HG03066 (cell line): ENCODE measurements around the gene OSBPL8.
"Not testable (repeated sequence)": the region's sequence is repeated elsewhere in the genome, so short reads cannot be mapped to it uniquely, and the experiment has no call there.

Experiments
- ATAC-seq: cut with Tn5 transposase; IDR thresholded peaks from one replicate; pipeline ENCODE4 v1.9.1; 2021; ENCODE audit warnings: low read depth; ENCODE audit not compliant: unreplicated experiment

Gene OSBPL8

GRCh38 chr12:76428117-76428516, 131.5 kb downstream of the OSBPL8 start:
- ATAC-seq: no peak

GRCh38 chr12:76426160-76426559, 133.4 kb downstream of the OSBPL8 start:
- no peak for ATAC-seq

- no peak for ATAC-seq
Observed at GRCh38 chr12:76424941-76425340, 134.6 kb downstream of the OSBPL8 start.

DNA sequence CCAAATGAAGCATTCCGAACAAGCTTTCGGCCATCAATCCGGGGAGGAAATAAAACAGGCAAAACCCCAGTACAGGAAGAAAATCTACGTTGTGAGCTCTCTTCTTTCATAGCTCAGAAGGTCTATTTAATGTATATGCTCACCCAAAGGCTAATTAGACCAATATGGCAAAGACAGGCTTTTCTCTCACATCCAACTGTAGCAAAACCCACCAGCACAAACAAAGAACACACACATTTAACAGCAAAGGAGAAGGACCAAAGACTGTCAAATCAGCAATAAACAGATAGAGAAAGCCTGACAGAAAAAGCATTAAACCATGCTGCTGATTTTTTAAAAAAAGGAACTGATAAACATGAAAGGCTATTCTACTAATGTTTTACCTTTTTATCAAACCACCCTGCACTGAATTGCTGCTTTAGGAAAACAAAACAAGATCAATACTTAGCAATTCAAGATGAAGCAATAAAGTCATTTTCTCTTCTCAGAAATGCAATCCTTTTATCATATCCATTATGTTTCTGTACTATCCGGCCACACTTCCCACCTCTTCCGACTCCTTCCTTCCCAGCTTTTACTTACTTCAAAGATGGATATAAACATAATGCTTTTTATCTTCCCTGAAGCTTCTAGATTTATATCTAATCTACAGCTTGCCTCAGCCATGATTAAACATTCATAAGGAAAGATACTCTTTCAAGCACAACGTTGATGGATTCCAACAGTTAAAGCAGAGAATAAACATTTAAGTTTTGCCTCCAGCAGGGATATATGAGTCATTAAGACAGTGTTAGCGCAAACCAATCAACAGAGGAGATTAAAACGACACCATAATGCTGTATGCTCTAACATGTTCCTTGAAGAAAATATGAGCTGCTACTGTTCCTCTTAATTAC, 136.8 kb downstream of the OSBPL8 start:
- ATAC-seq: no peak

GRCh38 chr12:76422154-76422542, 137.4 kb downstream of the OSBPL8 start:
- ATAC-seq: no peak

DNA sequence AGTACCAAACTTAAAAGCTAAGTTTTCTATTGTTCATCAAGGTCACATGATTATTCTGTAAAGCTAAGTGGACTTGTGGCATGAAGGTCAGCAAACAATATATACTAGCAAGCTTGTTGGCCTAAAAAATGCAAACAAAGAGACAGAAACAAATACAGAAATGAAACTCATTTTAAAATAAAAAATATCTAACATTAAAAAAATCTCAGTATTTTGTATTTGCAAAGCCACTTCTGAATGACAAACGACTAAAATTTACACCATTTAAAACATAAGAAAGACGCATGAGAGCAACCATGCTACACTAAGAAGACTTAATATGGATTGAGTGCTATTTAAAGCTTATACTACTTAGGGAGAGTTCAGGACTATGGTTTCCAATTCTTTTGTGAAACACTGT, 138.5 kb downstream of the OSBPL8 start:
- ATAC-seq: no peak

DNA sequence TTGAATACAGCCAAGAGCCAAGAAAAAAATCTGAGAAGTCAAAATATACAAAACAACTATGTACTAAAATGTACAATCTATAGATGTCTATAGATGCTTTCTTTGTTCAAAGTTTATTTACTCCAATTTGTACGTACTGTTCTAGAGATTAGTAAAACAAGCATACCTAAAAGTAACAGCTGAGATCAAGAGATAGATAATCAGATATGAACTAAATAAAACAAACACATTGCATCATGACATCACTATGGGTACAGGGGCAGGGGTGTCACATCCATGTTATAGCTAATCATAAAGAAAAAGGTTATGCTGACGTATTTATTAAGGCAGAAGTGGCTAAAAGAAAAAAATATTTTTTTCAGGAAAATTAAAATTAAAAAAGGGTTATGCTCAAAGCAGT, 139.3 kb downstream of the OSBPL8 start:
- no peak for ATAC-seq

DNA sequence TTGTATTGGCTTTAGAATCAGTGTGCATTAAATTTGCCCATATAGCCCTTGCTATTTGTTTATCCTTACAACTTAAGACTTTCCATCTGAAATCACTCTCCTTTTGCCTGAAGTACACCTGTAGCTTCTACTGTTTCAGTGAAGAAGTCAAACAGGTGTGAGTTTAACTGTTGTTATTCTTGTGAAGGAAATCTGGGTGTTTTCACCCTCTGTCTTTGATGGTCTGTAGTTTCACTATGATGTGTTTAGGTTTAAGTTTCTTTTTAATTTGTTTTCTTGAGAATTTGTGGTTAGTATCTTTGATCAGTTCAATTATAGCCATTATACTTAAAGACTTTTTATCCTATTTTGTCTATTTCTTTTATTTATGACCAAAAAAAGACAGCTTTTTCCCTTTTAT, 142.5 kb downstream of the OSBPL8 start:
- peak; percentile 65 for ATAC-seq

- ATAC-seq: no peak
Observed at GRCh38 chr12:76413121-76413520, 146.4 kb downstream of the OSBPL8 start.

GRCh38 chr12:76410781-76411180, 148.8 kb downstream of the OSBPL8 start:
- ATAC-seq: no peak

- no peak for ATAC-seq
Observed at GRCh38 chr12:76410371-76410770, 149.2 kb downstream of the OSBPL8 start.

DNA sequence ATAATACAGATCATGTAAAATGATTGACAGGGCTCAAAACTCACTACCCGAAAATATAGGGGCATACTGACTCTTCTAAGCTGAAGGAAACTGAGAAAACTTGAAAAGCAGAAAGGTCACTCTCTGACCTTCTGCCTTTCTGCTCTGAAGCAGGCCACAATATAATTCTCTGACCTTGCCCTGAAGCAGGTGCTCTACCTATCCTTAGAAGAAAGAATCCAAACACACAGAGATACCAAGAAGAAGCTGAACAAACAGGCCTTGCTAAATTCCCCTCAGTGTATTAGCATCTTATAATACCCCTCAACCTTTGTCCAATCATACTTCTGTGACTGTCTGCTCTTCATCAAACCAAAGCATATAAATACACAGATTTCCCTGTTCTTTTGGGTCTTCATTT, 150.5 kb downstream of the OSBPL8 start:
- ATAC-seq: no peak

GRCh38 chr12:76407710-76408109, 151.9 kb downstream of the OSBPL8 start:
- no peak for ATAC-seq

- no peak for ATAC-seq
Observed at GRCh38 chr12:76402259-76402658, 157.3 kb downstream of the OSBPL8 start.

- ATAC-seq: no peak
Observed at GRCh38 chr12:76400136-76400535, 159.4 kb downstream of the OSBPL8 start.

DNA sequence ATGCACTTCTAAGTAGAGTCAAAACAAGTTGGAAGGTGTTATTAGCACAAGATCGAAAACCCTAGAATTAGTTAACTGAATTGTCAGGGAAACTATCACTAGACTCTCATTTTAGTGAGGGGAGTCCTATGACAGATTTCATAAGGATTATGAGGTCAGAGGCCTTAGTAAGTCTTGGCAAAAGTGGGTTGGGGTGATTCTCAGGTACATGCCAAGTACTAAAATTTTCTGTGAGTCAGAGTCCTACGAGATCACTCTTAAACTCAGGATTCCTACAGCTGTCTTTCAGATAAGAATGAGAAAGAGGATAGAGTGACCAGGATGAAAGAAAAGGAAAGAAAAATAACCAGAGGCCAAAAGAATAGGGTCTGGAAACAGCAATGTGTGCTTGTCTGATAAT, 160.5 kb downstream of the OSBPL8 start:
- no peak for ATAC-seq

GRCh38 chr12:76398106-76398505, 161.5 kb downstream of the OSBPL8 start:
- no peak for ATAC-seq

DNA sequence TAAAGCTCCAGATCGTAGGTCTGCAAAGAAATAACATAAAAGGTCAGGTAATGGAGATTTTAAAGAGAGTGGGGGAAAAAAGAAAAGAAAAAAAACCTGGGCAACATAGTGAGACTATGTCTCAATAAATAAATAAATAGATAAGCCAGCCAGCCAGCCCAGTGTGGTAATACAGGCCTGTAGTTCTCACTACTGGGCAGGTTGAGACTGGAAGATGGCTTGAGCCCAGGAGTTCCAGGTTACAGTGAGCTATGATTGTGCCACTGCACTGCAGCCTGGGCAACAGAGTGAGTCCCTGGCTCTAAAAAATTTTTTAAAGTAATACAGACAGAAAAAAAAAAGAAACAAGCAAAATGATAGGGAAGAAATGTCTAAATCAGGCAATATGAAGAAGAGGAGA, 168.1 kb downstream of the OSBPL8 start:
- ATAC-seq: no peak

GRCh38 chr12:76387614-76388013, 172.0 kb downstream of the OSBPL8 start:
- ATAC-seq: no peak

DNA sequence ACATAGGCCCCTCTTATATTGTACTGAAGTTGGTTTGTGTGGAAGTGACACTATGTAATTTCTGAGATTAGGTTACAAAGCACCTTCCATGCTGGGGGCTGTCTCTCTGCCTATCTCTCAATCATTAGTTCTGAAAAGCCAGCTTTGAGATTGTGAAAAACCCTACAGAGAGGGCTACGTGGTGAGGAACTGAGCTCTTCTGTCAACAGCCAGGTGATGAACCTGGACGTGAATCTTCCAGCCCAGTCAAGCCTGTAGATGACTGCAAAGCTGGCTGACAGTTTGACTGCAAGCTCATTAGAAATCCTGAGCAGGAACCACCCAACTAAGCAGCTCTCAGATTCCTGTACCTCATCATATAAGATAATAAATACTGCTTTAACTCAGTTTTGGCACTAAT, 175.0 kb downstream of the OSBPL8 start:
- ATAC-seq: no peak

DNA sequence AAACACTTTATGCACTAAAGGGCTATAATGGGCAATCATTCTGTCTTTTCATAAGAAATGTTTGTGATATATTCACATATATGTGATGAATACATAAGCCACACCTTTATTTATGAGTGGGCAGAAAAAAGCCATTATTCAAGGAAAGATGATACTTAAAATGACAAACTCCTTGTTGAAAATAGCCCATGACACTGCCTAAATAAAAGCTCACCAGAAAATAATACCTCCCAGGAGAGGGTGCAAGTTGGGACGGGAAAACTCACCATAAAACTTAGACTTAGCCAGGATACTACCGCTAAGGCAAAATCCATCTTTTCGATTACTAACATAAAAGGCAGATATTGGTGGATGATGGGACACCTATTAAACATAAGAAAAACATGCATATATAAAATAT, 175.6 kb downstream of the OSBPL8 start:
- no peak for ATAC-seq

DNA sequence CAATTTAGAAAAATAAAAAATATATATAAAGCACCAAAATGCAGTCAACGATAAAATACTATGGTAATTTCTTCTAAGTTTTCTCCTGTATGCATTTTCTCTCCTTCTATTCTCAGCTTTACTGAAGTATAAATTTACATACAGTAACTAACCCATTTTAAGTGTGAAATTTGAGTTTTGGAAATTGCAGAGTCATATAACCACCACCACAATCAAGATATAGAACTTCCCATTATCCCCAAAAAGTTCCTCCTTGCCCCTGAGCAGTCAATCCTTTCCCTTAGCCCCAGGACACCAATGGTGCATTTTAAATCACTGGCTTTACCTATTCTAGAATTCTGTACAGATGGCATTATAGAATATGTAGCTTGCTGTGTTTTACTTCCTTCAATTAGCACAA, 180.3 kb downstream of the OSBPL8 start:
- ATAC-seq: no peak

DNA sequence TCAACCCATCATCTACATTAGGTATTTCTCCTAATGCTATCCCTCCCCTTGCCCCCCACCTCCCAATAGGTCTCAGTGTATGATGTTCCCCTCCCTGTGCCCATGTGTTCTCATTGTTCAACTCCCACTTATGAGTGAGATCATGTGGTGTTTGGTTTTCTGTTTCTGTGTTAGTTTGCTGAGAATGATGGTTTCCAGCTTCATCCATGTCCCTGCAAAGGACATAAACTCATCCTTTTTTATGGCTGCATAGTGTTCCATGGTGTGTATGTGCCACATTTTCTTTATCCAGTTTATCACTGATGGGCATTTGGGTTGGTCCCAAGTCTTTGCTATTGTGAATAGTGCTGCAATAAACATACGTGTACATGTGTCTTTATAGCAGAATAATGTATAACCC, 182.7 kb downstream of the OSBPL8 start:
- not testable (repeated sequence) for ATAC-seq
